Choroid plexus epithelial cell (primary cell): ENCODE measurements around the gene EBF3.

Experiments
- DNase-seq: peaks from one replicate; pipeline ENCODE4 v3.0.0-alpha.2; 2010; ENCODE audit warnings: low read depth
- H3K4me3 ChIP-seq: 2 replicates; pipeline ENCODE4 v1.5.1; 2011; ENCODE audit warnings: low read depth, mild to moderate bottlenecking, control low read depth, low read length, moderate library complexity
- TF ChIP-seq, protein P1 (sequence below): conservative IDR thresholded peaks from 2 replicates; pipeline ENCODE4 v1.5.1; 2011; ENCODE audit warnings: low read depth, mild to moderate bottlenecking, control low read depth, inconsistent platforms, low read length, moderate library complexity

EBF3 gene

DNA sequence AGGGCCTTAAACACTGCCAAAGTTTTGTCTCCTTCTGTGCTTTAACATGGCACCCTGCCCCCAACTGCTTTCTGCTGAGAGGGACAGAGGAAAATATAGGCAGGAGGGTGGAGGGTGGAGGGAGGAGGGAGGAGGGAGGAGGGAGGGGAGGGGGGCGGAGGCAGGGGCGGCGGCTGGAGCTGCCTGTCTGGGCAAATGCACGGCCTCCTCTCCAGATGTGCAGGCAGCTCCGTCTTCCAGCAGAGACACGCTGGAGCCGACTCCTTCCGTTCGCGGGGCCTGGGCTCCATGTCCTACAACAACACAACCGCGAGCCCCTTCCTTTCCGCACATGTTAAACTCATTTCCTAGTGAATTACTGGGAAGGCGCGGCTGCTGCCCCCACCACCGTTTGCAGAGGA is 14.2 kb downstream of the EBF3 start:
- TF ChIP-seq, protein P1, sequence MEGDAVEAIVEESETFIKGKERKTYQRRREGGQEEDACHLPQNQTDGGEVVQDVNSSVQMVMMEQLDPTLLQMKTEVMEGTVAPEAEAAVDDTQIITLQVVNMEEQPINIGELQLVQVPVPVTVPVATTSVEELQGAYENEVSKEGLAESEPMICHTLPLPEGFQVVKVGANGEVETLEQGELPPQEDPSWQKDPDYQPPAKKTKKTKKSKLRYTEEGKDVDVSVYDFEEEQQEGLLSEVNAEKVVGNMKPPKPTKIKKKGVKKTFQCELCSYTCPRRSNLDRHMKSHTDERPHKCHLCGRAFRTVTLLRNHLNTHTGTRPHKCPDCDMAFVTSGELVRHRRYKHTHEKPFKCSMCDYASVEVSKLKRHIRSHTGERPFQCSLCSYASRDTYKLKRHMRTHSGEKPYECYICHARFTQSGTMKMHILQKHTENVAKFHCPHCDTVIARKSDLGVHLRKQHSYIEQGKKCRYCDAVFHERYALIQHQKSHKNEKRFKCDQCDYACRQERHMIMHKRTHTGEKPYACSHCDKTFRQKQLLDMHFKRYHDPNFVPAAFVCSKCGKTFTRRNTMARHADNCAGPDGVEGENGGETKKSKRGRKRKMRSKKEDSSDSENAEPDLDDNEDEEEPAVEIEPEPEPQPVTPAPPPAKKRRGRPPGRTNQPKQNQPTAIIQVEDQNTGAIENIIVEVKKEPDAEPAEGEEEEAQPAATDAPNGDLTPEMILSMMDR, result no peak
- peak overlapping the region; percentile 47 for H3K4me3 ChIP-seq
- peak; percentile 69 for DNase-seq

- no peak overlapping the region for H3K4me3 ChIP-seq
- DNase-seq, result no peak
- TF ChIP-seq, protein P1, result no peak
Observed at GRCh38 chr10:129949411-129949810, 14.7 kb downstream of the EBF3 start.

- TF ChIP-seq, protein P1, result no peak
- DNase-seq, result no peak
- H3K4me3 ChIP-seq, result no peak overlapping the region
Observed at GRCh38 chr10:129946859-129947258, 17.2 kb downstream of the EBF3 start.

GRCh38 chr10:129945941-129946760 is 17.9 kb downstream of the EBF3 start:
- TF ChIP-seq, protein P1, result no peak
- no peak for DNase-seq
- no peak overlapping the region for H3K4me3 ChIP-seq

- DNase-seq, result no peak
- no peak overlapping the region for H3K4me3 ChIP-seq
- TF ChIP-seq, protein P1, result no peak
Observed at GRCh38 chr10:129945526-129945925, 18.5 kb downstream of the EBF3 start.

- no peak overlapping the region for H3K4me3 ChIP-seq
- TF ChIP-seq, protein P1, result no peak
- DNase-seq, result no peak
Observed at GRCh38 chr10:129945064-129945463, 19.0 kb downstream of the EBF3 start.

DNA sequence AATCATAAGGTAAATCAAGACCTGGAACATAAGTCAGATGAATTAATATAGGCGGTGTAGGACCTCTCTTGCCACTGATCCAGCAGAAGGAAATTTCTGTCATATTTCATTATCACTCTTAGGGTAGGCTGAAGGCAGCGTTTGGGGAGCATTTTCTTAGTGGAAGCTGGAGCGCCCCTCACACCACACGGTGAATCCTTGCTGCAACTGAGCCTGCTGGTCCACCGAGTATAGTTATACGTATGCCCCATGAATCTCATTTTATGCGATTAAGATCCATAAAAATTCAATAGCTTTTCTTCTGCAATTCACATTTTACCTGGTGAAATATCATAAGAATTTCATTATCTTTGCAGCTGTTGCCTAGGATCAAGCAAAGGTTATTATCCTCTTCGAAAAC is 19.6 kb downstream of the EBF3 start:
- DNase-seq, result no peak
- TF ChIP-seq, protein P1, result no peak
- no peak overlapping the region for H3K4me3 ChIP-seq
